Astrocyte (in vitro differentiated cells and primary cell): ENCODE measurements around the gene MED27. TPM values are rescaled to one million over a fixed set of nuclear protein-coding genes. Genes with fewer than 3 reads are reported as not detected.

ENCODE experiments used
- DNase-seq: peaks from one replicate; pipeline ENCODE4 v3.0.0-alpha.2; 2010; ENCODE audit warnings: low read depth
- FAIRE-seq: peaks from 2 replicates; lab custom pipeline; 2011; peaks lifted over from hg19 to GRCh38; lab: Jason Lieb, UNC
- H2AFZ ChIP-seq: 2 replicates; pipeline ENCODE4 v1.6.0; 2012; ENCODE audit warnings: low read depth, low read length, inconsistent platforms
- H3K27ac ChIP-seq: 2 replicates; pipeline ENCODE4 v1.5.1; 2011; ENCODE audit warnings: low read depth, low read length, inconsistent platforms
- H3K27me3 ChIP-seq: 2 replicates; pipeline ENCODE4 v1.6.0; 2011; ENCODE audit warnings: low read length, inconsistent platforms; ENCODE audit not compliant: insufficient read depth
- H3K36me3 ChIP-seq: 2 replicates; pipeline ENCODE4 v1.5.1; 2011; ENCODE audit warnings: low read length, inconsistent platforms; ENCODE audit not compliant: insufficient read depth
- H3K4me1 ChIP-seq: 2 replicates; pipeline ENCODE4 v1.5.1; 2011; ENCODE audit warnings: low read length, inconsistent platforms; ENCODE audit not compliant: insufficient read depth
- H3K4me2 ChIP-seq: 2 replicates; pipeline ENCODE4 v1.6.0; 2012; ENCODE audit warnings: low read length, inconsistent platforms
- H3K4me3 ChIP-seq: 2 replicates; pipeline ENCODE4 v1.5.1; 2011; ENCODE audit warnings: low read depth, mild to moderate bottlenecking, low read length, inconsistent platforms; ENCODE audit not compliant: insufficient read depth
- H3K79me2 ChIP-seq: 2 replicates; pipeline ENCODE4 v1.6.0; 2012; ENCODE audit warnings: mild to moderate bottlenecking, low read length, inconsistent platforms; ENCODE audit not compliant: insufficient read depth
- H3K9ac ChIP-seq: 2 replicates; pipeline ENCODE4 v1.6.0; 2012; ENCODE audit warnings: mild to moderate bottlenecking, low read length, inconsistent platforms
- H3K9me3 ChIP-seq: 2 replicates; pipeline ENCODE4 v1.5.1; 2012; ENCODE audit warnings: low read depth, mild to moderate bottlenecking, low read length, inconsistent platforms; ENCODE audit not compliant: insufficient read depth
- H4K20me1 ChIP-seq: 2 replicates; pipeline ENCODE4 v1.6.0; 2012; ENCODE audit warnings: low read length, inconsistent platforms; ENCODE audit not compliant: insufficient read depth
- H3K27ac Mint-ChIP-seq: one replicate; pipeline ENCODE4 v1.8.0; 2021; ENCODE audit warnings: mild to moderate bottlenecking, mixed read lengths; ENCODE audit not compliant: unreplicated experiment
- H3K27me3 Mint-ChIP-seq: one replicate; pipeline ENCODE4 v1.8.0; 2021; ENCODE audit warnings: low read depth, mixed read lengths; ENCODE audit not compliant: unreplicated experiment
- H3K36me3 Mint-ChIP-seq: one replicate; pipeline ENCODE4 v1.8.0; 2021; ENCODE audit warnings: low read depth, mixed read lengths; ENCODE audit not compliant: unreplicated experiment
- H3K4me1 Mint-ChIP-seq: one replicate; pipeline ENCODE4 v1.8.0; 2021; ENCODE audit warnings: low read depth, mixed read lengths; ENCODE audit not compliant: unreplicated experiment
- H3K4me3 Mint-ChIP-seq: one replicate; pipeline ENCODE4 v1.8.0; 2021; ENCODE audit warnings: mild to moderate bottlenecking, moderate library complexity, mixed read lengths; ENCODE audit not compliant: unreplicated experiment
- H3K9me3 Mint-ChIP-seq: one replicate; pipeline ENCODE4 v1.8.0; 2021; ENCODE audit warnings: mild to moderate bottlenecking, mixed read lengths; ENCODE audit not compliant: unreplicated experiment
- CTCF ChIP-seq: IDR thresholded peaks from 2 replicates; pipeline ENCODE4 v1.5.1; 2011; ENCODE audit warnings: low read depth, mild to moderate bottlenecking, inconsistent platforms, low read length, moderate library complexity; ENCODE audit not compliant: insufficient read depth
- EZH2 ChIP-seq: IDR thresholded peaks from 2 replicates; pipeline ENCODE4 v1.6.1; 2012; ENCODE audit warnings: mild to moderate bottlenecking, low read length, inconsistent platforms; ENCODE audit not compliant: insufficient read depth
- total RNA-seq: library from RNA; stranded (reverse); gene quantifications from 2 replicates; pipeline ENCODE4 v1.2.1, GENCODE V29; 2021

MED27 gene
- total RNA-seq, 1 donor from 2014 or later, result 26.9 TPM

- FAIRE-seq (no peak), DNase-seq (peak; percentile 60)
- Mint-ChIP-seq H3K36me3 (peaks cover 6% of the 10 kb centered on the region), H3K4me1 (peaks cover 19% of the 10 kb centered on the region), H3K27ac (no peak overlapping the region), H3K27me3 (no peaks in the 10 kb centered on the region), H3K9me3 (no peaks in the 10 kb centered on the region), H3K4me3 (no peak overlapping the region)
- no peak overlapping the region for H2AFZ ChIP-seq
- H4K20me1 ChIP-seq, result peaks cover 63% of the 10 kb centered on the region
- H3K4me3 ChIP-seq, result no peak overlapping the region
- no peaks in the 10 kb centered on the region for H3K36me3 ChIP-seq
- H3K9ac ChIP-seq, result no peak overlapping the region
- H3K4me1 ChIP-seq, result peaks cover 10% of the 10 kb centered on the region
- H3K9me3 ChIP-seq, result no peaks in the 10 kb centered on the region
- no peaks in the 10 kb centered on the region for H3K79me2 ChIP-seq
- no peaks in the 10 kb centered on the region for H3K27me3 ChIP-seq
- TF ChIP-seq EZH2 (no peak), CTCF (no peak)
- H3K4me2 ChIP-seq, result no peak overlapping the region
- H3K27ac ChIP-seq, result no peak overlapping the region
Measured at GRCh38 chr9:131965103-131965502, 114.6 kb downstream of the MED27 start.

- Histone ChIP-seq H3K27me3 (no peaks in the 10 kb centered on the region), H4K20me1 (peaks cover 73% of the 10 kb centered on the region), H3K27ac (no peak overlapping the region), H3K4me1 (peaks cover 10% of the 10 kb centered on the region), H3K4me2 (no peak overlapping the region), H3K9me3 (no peaks in the 10 kb centered on the region), H3K9ac (no peak overlapping the region), H3K4me3 (no peak overlapping the region), H2AFZ (no peak overlapping the region), H3K79me2 (no peaks in the 10 kb centered on the region), H3K36me3 (no peaks in the 10 kb centered on the region)
- Mint-ChIP-seq H3K27me3 (no peaks in the 10 kb centered on the region), H3K4me1 (peaks cover 23% of the 10 kb centered on the region), H3K27ac (no peak overlapping the region), H3K9me3 (no peaks in the 10 kb centered on the region), H3K36me3 (peaks cover 6% of the 10 kb centered on the region), H3K4me3 (no peak overlapping the region)
- FAIRE-seq (no peak), DNase-seq (no peak)
- TF ChIP-seq CTCF, result no peak
- no peak for TF ChIP-seq EZH2
Measured at GRCh38 chr9:131963072-131964030, 116.3 kb downstream of the MED27 start.

GRCh38 chr9:131961496-131961880, 118.2 kb downstream of the MED27 start:
- FAIRE-seq (no peak), DNase-seq (no peak)
- TF ChIP-seq CTCF, result no peak
- TF ChIP-seq EZH2, result no peak
- H2AFZ ChIP-seq, result no peak overlapping the region
- Mint-ChIP-seq H3K36me3 (peaks cover 9% of the 10 kb centered on the region), H3K27me3 (no peaks in the 10 kb centered on the region), H3K9me3 (no peaks in the 10 kb centered on the region), H3K4me3 (no peak overlapping the region), H3K4me1 (peaks cover 23% of the 10 kb centered on the region), H3K27ac (no peak overlapping the region)
- no peak overlapping the region for H3K27ac ChIP-seq
- H3K4me3 ChIP-seq, result no peak overlapping the region
- H3K9ac ChIP-seq, result no peak overlapping the region
- no peak overlapping the region for H3K4me2 ChIP-seq
- peaks cover 64% of the 10 kb centered on the region for H4K20me1 ChIP-seq
- H3K4me1 ChIP-seq, result peaks cover 10% of the 10 kb centered on the region
- no peaks in the 10 kb centered on the region for H3K36me3 ChIP-seq
- no peaks in the 10 kb centered on the region for H3K9me3 ChIP-seq
- no peaks in the 10 kb centered on the region for H3K27me3 ChIP-seq
- no peaks in the 10 kb centered on the region for H3K79me2 ChIP-seq
